Prostate gland (tissue), 2 donors: ENCODE measurements around the gene SYDE2. TPM values are rescaled to one million over a fixed set of nuclear protein-coding genes. Genes with fewer than 3 reads are reported as not detected.
"Not testable (repeated sequence)": the region's sequence is repeated elsewhere in the genome, so short reads cannot be mapped to it uniquely, and the experiment has no call there.

ENCODE experiments used
- DNase-seq: peaks from one replicate; pipeline ENCODE4 v3.0.0-alpha.2; 2019; ENCODE audit warnings: low spot score
- H3K27ac ChIP-seq, 2 donors: fragments of 200-600 bp; sonication (generic); 2 replicates each; pipeline ENCODE4 v1.5.1; 2017 to 2019
- H3K27me3 ChIP-seq: fragments of 200-600 bp; sonication (generic); replicated peaks from 2 replicates; pipeline ENCODE4 v1.5.1; 2019; ENCODE audit not compliant: insufficient read depth
- H3K36me3 ChIP-seq, 2 donors: fragments of 200-600 bp; sonication (generic); 1 replicate in 1 of 2; 2 replicates in 1 of 2; pipeline versions ENCODE4 v1.5.1 to v1.8.1; 2017 to 2019
- H3K4me1 ChIP-seq: fragments of 200-600 bp; sonication (generic); replicated peaks from 2 replicates; pipeline ENCODE4 v1.5.1; 2019
- H3K4me3 ChIP-seq, 2 donors: fragments of 200-600 bp; sonication (generic); 2 replicates each; pipeline ENCODE4 v1.5.1; 2017 to 2019
- H3K9me3 ChIP-seq: fragments of 200-600 bp; sonication (generic); 2 replicates; pipeline ENCODE4 v1.5.1; 2017
- POLR2A ChIP-seq: fragments of 450-650 bp; IDR thresholded peaks from one replicate; pipeline ENCODE4 v1.6.1; 2016; ENCODE audit warnings: antibody characterized with exemption, mild to moderate bottlenecking
- POLR2AphosphoS5 ChIP-seq: sonication (generic); formaldehyde crosslinking; IDR thresholded peaks from one replicate; pipeline ENCODE4 v1.6.1; 2017; ENCODE audit warnings: antibody characterized with exemption
- WGBS: methylation state at CpG from one replicate; pipeline ENCODE4 v1.1.5; 2018; 5-methylcytosine and 5-hydroxymethylcytosine counted together
- intact Hi-C: fragments of 100-400 bp; cut with DNase I; formaldehyde crosslinking; loops from one replicate; pipeline ENCODE4 v1.14.2; 2022
- total RNA-seq, 2 donors: library from RNA; depleted of rRNA; stranded (reverse); fragments of >200 nt; gene quantifications; one replicate each; pipeline ENCODE4 v1.1.0, GENCODE V29; 2016
- TF ChIP-seq, protein P1 (sequence below), 4 experiments: fragments of 200-600 bp in 2 of 4; fragments of 450-650 bp in 2 of 4; sonication (generic) in 2 of 4; IDR thresholded peaks; 1 replicate in 3 of 4; 2 replicates in 1 of 4; pipeline ENCODE4 v1.5.1; 2016 to 2019; ENCODE audit warnings: antibody characterized with exemption in 4 of 4, mild to moderate bottlenecking in 2 of 4, moderate library complexity in 2 of 4

Gene SYDE2
- total RNA-seq, 2 donors from 2014 or later: 6.6 to 8.4 TPM

DNA sequence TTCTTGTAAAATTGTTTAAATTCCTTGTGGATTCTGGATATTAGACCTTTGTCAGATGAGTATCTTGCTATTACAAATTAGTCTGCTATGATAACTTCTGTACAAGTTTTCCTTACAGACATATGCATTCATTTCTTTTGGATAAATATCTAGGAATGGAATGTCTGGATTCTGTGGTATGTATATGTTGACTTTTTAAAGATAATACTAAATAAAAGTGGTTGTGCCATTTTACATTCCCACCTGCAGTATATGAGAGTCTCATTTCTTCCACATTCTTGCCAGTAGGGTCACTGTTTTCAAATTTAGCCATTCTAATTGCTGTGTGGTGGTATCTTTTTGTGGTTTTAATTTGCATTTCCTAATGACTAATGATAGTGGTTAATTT lies 53.9 kb downstream of the SYDE2 start:
- Histone ChIP-seq H3K4me3 (no peak overlapping the region), H3K4me1 (no peaks in the 10 kb centered on the region), H3K27me3 (no peaks in the 10 kb centered on the region), H3K36me3 (no peaks in the 10 kb centered on the region), H3K9me3 (no peaks in the 10 kb centered on the region), H3K27ac (no peak overlapping the region)
- DNase-seq: no peak
- TF ChIP-seq POLR2A (no peak), POLR2AphosphoS5 (no peak)
- TF ChIP-seq, protein P1, sequence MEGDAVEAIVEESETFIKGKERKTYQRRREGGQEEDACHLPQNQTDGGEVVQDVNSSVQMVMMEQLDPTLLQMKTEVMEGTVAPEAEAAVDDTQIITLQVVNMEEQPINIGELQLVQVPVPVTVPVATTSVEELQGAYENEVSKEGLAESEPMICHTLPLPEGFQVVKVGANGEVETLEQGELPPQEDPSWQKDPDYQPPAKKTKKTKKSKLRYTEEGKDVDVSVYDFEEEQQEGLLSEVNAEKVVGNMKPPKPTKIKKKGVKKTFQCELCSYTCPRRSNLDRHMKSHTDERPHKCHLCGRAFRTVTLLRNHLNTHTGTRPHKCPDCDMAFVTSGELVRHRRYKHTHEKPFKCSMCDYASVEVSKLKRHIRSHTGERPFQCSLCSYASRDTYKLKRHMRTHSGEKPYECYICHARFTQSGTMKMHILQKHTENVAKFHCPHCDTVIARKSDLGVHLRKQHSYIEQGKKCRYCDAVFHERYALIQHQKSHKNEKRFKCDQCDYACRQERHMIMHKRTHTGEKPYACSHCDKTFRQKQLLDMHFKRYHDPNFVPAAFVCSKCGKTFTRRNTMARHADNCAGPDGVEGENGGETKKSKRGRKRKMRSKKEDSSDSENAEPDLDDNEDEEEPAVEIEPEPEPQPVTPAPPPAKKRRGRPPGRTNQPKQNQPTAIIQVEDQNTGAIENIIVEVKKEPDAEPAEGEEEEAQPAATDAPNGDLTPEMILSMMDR (IDR thresholded peaks at IDR 0.05): no peak
- intact Hi-C loops: no loop called here

DNA sequence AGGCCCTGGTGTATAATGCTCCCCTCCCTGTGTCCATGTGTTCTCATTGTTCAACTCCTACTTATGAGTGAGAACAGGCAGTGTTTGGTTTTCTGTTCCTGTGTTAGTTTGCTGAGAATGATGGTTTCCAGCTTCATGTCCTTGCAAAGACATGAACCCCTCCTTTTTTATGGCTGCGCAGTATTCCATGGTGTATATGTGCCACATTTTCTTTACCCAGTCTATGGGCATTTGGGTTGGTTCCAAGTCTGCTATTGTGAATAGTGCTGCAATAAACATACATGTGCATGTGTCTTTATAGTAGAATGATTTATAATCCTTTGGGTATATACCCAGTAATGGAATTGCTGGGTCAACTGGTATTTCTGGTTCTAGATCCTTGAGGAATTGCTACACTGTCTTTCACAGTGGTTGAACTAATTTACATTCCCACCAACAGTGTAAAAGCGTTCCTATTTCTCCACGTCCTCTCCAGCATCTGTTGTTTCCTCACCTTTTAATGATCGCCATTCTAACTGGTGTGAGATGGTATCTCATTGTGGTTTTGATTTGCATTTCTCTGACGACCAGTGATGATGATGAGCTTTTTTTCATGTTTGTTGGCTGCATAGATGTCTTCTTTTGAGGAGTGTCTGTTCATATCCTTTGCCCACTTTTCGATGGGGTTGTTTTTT lies 54.4 kb downstream of the SYDE2 start:
- DNase-seq, intact Hi-C loops, H3K9me3 ChIP-seq, H3K27ac ChIP-seq, H3K4me3 ChIP-seq, H3K27me3 ChIP-seq, H3K36me3 ChIP-seq, H3K4me1 ChIP-seq: not testable (repeated sequence)
- 82% methylated on average over 6 of the region's 6 CpGs for WGBS

DNA sequence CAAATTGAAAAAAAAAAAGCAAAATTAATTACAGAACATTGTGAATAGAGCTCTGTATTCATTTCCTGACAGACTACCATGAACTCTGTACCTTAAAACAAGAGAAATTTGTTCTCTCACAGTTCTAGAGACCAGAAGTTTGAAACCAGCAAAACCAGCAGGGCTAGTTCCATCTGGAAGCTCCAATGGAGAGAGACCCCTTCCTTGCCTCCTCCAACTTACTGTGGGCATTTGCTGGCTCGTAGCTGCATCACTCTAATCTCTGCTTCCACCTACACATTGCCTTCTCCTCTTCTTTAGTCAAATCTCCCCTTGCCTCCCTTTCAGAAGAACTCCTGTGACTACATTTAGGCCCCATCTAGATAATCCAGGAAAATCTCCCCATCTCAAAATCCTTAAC lies 56.5 kb downstream of the SYDE2 start:
- Histone ChIP-seq H3K4me1 (no peaks in the 10 kb centered on the region), H3K27ac (no peak overlapping the region), H3K36me3 (no peaks in the 10 kb centered on the region), H3K4me3 (no peak overlapping the region), H3K27me3 (no peaks in the 10 kb centered on the region), H3K9me3 (no peaks in the 10 kb centered on the region)
- DNase-seq: no peak
- WGBS: 63% methylated on average over 1 of the region's 1 CpG
- intact Hi-C loops: no loop called here
- TF ChIP-seq, protein P1 (IDR thresholded peaks at IDR 0.05): no peak
- no peak for TF ChIP-seq POLR2A
- TF ChIP-seq POLR2AphosphoS5: no peak

DNA sequence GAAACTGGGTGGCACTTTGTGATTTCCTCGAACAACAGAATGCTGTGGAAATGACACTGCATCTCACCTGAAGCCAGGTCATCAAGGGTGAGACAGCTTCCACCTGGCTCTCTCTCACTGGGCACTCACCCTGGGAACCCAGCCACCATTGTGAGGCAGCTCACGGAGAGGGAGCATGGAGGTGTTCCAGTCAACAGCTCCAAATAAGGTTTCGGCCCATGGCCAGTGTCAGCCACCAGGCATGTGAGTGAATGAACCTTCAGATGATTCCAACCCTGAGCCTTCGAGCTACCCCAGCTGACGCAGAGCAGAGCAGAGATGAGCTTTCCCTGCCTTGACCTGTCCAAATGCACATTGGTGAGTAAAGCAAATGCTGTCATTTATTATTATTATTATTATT lies 58.1 kb downstream of the SYDE2 start:
- TF ChIP-seq, protein P1 (IDR thresholded peaks at IDR 0.05): no peak
- TF ChIP-seq POLR2AphosphoS5 (no peak), POLR2A (no peak)

DNA sequence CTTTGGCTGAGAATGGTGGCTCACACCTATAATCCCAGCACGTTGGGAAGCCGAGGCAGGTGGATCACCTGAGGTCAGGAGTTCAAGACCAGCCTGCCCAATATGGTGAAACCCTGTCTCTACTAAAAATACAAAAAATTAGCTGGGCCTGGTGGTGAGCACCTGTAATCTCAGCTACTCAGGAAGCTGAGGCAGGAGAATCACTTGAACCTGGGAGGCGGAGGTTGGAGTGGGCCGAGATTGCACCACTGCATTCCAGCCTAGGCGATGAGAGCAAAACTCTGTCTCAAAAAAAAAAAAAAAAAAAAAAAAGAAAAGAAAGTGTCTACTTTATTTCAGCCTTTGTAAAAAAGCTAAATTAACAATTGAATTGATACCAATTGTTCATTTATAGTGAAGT lies 62.4 kb downstream of the SYDE2 start:
- H3K4me3 ChIP-seq, H3K4me1 ChIP-seq, H3K36me3 ChIP-seq, H3K27me3 ChIP-seq, DNase-seq, intact Hi-C loops, H3K27ac ChIP-seq, H3K9me3 ChIP-seq: not testable (repeated sequence)
- 91% methylated on average over 5 of the region's 5 CpGs for WGBS

More for the DNA sequence above, 58.1 kb downstream of the SYDE2 start:
- intact Hi-C loops: no loop called here
- DNase-seq: no peak
- 93% methylated on average over 4 of the region's 5 CpGs for WGBS
- Histone ChIP-seq H3K36me3 (no peaks in the 10 kb centered on the region), H3K4me1 (no peaks in the 10 kb centered on the region), H3K27ac (no peak overlapping the region), H3K9me3 (no peaks in the 10 kb centered on the region), H3K27me3 (no peaks in the 10 kb centered on the region), H3K4me3 (no peak overlapping the region)

DNA sequence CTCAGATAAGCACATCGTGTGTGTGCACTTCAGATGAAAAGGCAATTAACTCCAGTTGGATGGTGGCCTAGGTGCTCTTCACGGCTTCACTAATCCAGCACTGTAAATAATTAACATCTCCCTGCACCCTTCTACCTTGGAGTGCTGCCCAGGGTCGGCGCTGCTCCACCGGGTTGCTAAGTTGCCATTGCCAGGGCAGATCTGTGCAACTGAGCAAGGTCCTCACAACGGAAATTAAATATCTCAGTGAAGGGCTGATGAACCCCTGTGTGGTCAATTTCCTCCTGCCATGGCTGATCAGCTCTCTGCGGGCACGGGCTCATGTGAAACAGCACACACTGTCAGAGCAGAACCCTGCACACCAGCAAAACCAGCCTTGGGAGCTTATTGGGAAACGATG lies 63.2 kb downstream of the SYDE2 start:
- H3K27me3 ChIP-seq: no peaks in the 10 kb centered on the region
- H3K36me3 ChIP-seq: no peaks in the 10 kb centered on the region
- TF ChIP-seq, protein P1 (IDR thresholded peaks at IDR 0.05): no peak
- intact Hi-C loops: no loop called here
- no peaks in the 10 kb centered on the region for H3K4me1 ChIP-seq
- H3K9me3 ChIP-seq: no peaks in the 10 kb centered on the region
- WGBS: 25% methylated on average over 9 of the region's 9 CpGs
- H3K27ac ChIP-seq: no peak overlapping the region
- DNase-seq: peak; percentile 31
- no peak overlapping the region for H3K4me3 ChIP-seq
